H1 (cell line): ENCODE measurements around the gene KCNH1.

Experiments
- CTBP2 ChIP-seq: IDR thresholded peaks from 2 replicates; pipeline ENCODE4 v1.7.0; 2011; ENCODE audit warnings: borderline replicate concordance, mild to moderate bottlenecking, moderate library complexity, mixed read lengths, low read length; ENCODE audit not compliant: insufficient read depth, insufficient read length
- CTCF ChIP-seq, 3 experiments: IDR thresholded peaks; 1 replicate in 2 of 3; 2 replicates in 1 of 3; pipeline versions ENCODE4 v1.5.1 to v1.6.1; 2011; ENCODE audit warnings: low read length in 3 of 3, mild to moderate bottlenecking in 3 of 3, inconsistent platforms in 2 of 3, low read depth in 1 of 3, moderate library complexity in 1 of 3; ENCODE audit not compliant: insufficient read depth in 1 of 3; ENCODE audit errors: control extremely low read depth in 1 of 3
- EGR1 ChIP-seq: IDR thresholded peaks from 2 replicates; pipeline ENCODE4 v1.6.1; 2011; ENCODE audit warnings: low read depth, low read length, borderline replicate concordance
- EZH2 ChIP-seq: fragments of 200-600 bp; sonication (generic); IDR thresholded peaks from 2 replicates; pipeline ENCODE4 v1.7.1; 2012; ENCODE audit warnings: low read depth, mild to moderate bottlenecking, moderate library complexity, low read length, inconsistent platforms; ENCODE audit not compliant: severe bottlenecking
- JUND ChIP-seq: IDR thresholded peaks from 2 replicates; pipeline ENCODE4 v1.6.1; 2011; ENCODE audit warnings: mild to moderate bottlenecking, improper control_type of control experiment, low read length
- POLR2A ChIP-seq, 2 experiments: IDR thresholded peaks; 1 replicate in 1 of 2; 2 replicates in 1 of 2; pipeline ENCODE4 v1.6.1; 2011; ENCODE audit warnings: low read depth in 2 of 2, low read length in 2 of 2, mild to moderate bottlenecking in 2 of 2; ENCODE audit errors: control extremely low read depth in 1 of 2
- TCF12 ChIP-seq: IDR thresholded peaks from 2 replicates; pipeline ENCODE4 v1.6.1; 2011; ENCODE audit warnings: low read depth, mild to moderate bottlenecking, low read length
- TEAD4 ChIP-seq: IDR thresholded peaks from 2 replicates; pipeline ENCODE4 v1.6.1; 2012; ENCODE audit warnings: low read depth, low read length, inconsistent platforms, mixed read lengths
- TF ChIP-seq, protein P1 (sequence below): IDR thresholded peaks from 2 replicates; pipeline ENCODE4 v1.6.1; 2012; ENCODE audit warnings: inconsistent platforms

DNA sequence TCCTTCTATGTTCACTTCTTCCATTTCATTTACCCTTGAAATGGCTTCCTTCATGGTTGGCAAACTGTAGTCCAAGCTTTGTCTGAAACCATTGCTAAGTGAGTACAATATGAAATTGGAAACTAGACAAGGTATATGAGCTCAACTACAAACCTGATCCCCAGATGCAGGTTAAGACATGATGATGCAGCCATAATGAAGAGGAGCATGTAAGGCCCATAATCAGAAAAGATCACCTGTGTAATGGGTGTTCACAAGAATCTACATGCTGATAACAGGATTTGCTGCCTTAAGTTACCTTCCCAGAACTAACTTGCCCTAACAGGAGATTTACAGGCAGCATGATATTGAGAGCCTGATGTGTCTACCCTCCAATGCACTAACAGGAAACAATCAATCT, 153.9 kb downstream of the KCNH1 start:
- TF ChIP-seq POLR2A (IDR thresholded peaks at IDR 0.05; ENCODE audit: control extremely low read depth in 1 of 2, low read depth in 2 of 2, low read length in 2 of 2) (no peak), TCF12 (no peak), JUND (no peak), CTBP2 (no peak), CTCF (IDR thresholded peaks at IDR 0.05; ENCODE audit: control extremely low read depth in 1 of 3, insufficient read depth in 1 of 3, low read depth in 1 of 3, low read length in 3 of 3) (no peak), EZH2 (no peak), TEAD4 (no peak), EGR1 (no peak)
- TF ChIP-seq, protein P1, sequence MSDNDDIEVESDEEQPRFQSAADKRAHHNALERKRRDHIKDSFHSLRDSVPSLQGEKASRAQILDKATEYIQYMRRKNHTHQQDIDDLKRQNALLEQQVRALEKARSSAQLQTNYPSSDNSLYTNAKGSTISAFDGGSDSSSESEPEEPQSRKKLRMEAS: no peak
